LNCaP clone FGC (cell line): Measurements from ENCODE around the gene ALKBH4.
A peak's percentile ranks its signal among the peaks of the same experiment; 100 is the strongest.
"Not testable (repeated sequence)": the region's sequence is repeated elsewhere in the genome, so short reads cannot be mapped to it uniquely, and the experiment has no call there.

ENCODE experiments used
- DNase-seq: peaks from one replicate; pipeline ENCODE4 v3.0.0-alpha.2; 2011; ENCODE audit warnings: low read depth
- H3K4me3 ChIP-seq: 2 replicates; pipeline ENCODE4 v1.5.1; 2011; ENCODE audit warnings: mild to moderate bottlenecking, low read depth, low read length, control low read depth
- CTCF ChIP-seq: IDR thresholded peaks from 2 replicates; pipeline ENCODE4 v1.5.1; 2012; ENCODE audit warnings: mild to moderate bottlenecking; ENCODE audit not compliant: control insufficient read depth, insufficient read depth; ENCODE audit errors: extremely low read depth

The ALKBH4 gene

GRCh38 chr7:102481962-102482361 is 17.3 kb upstream of the ALKBH4 start:
- not testable (repeated sequence) for H3K4me3 ChIP-seq, DNase-seq

DNA sequence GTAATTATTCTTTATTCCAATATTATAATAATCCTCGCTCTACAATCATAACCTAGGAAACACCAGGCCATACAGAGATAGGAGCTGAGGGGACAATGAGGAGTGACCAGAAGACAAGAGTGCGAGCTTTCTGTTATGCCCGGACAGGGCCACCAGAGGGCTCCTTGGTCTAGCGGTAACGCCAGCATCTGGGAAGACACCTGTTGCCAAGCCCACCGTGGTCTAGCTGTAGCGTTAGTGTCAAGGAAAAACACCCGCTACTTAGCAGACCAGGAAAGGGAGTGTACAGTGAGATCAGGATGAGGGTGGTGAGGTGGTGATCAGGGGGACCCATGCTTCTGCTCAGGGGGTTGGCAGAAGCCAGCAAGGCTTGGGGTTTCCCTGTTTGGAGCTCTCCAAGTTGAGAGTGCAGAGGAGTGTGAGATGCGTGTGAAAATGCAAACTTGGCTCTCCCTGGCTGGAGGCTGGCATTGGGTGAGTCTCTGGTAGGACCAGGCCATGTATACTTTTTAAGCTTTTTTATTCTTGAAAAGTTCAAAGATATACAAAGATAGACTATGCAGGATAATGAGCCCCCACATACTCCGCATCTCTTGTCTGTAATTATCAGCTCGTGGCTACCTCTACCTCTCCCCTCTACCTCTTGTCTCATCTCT is 15.4 kb upstream of the ALKBH4 start:
- not testable (repeated sequence) for DNase-seq, H3K4me3 ChIP-seq

- DNase-seq: not testable (repeated sequence)
Measured at GRCh38 chr7:102479209-102479584, 14.5 kb upstream of the ALKBH4 start.

DNA sequence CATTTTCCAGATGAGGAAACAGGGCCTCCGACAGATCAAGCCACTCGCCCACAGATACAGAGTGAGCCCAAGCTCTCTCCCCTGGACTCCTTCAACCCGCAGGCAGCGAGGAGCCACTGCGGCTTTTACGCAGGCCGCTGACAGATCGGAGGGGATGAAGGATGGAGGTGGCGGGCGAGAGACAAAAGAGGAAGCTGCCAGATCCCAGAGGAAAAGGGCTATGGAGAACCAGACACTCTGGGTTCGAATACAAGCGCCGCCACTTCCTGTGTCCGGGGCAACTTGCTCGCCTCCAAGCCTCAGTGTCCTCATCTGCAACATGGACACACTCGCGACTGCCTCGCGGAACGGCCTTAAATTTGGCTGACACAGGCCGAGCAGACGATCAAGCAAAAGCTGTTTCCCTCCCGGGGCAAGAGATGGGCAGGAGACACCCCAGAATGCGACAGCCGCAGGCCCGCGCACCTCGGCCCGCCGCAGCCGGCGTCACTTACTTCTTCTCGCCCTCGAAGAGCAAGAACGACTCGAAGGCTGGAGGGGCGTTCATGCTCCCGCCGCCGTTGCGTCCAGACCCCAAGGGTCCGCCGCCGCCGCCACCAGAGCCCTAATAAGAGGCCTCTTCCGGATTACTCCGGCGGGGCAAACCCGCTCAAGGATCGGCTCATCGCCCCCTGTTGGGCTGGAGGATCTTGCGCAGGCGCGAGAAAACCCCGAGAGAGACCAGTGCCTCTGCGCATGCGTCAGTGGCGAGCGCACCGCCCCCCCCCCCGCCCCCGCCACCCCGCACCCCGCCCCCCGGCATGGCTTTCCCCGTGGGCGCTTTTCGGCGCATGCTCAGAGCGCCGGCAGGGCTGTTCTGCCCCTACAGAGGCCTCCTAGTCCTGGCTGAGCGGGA is 13.9 kb upstream of the ALKBH4 start, which contains the start of gene POLR2J:
Gene POLR2J (minus strand): TSS at position 609 of the 895 bp plus-strand sequence. CDS start 62 bp downstream, at position 547.
- peak; percentile 40 for TF ChIP-seq CTCF
- DNase-seq: not testable (repeated sequence)
- H3K4me3 ChIP-seq: peak within 1 kb of the TSS; percentile 45

More at GRCh38 chr7:102479209-102479584, 14.5 kb upstream of the ALKBH4 start:
- H3K4me3 ChIP-seq: not testable (repeated sequence)

- DNase-seq: not testable (repeated sequence)
Measured at GRCh38 chr7:102474736-102475435, 10.2 kb upstream of the ALKBH4 start.

DNA sequence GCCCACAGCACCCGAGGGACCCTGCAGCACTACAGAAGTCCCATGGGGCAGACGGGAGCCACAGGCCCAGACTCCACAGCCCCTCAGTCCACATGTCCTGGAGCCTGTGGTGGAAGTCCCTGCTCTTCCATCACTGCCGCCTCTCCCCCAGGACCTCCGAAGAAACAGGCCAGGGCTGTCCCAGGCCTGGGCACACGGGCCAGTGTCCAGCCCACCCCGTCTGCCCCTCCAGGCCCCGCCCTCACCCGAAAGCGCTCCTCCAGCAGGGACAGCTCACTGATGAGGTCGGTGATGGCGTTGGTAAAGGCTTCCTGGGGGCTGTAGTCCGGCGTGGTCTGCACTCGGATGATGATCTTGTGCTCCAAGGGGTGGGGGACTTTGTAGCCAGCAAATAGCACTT is 9.5 kb upstream of the ALKBH4 start:
- DNase-seq, H3K4me3 ChIP-seq: not testable (repeated sequence)

More at GRCh38 chr7:102474736-102475435, 10.2 kb upstream of the ALKBH4 start:
- not testable (repeated sequence) for H3K4me3 ChIP-seq

DNA sequence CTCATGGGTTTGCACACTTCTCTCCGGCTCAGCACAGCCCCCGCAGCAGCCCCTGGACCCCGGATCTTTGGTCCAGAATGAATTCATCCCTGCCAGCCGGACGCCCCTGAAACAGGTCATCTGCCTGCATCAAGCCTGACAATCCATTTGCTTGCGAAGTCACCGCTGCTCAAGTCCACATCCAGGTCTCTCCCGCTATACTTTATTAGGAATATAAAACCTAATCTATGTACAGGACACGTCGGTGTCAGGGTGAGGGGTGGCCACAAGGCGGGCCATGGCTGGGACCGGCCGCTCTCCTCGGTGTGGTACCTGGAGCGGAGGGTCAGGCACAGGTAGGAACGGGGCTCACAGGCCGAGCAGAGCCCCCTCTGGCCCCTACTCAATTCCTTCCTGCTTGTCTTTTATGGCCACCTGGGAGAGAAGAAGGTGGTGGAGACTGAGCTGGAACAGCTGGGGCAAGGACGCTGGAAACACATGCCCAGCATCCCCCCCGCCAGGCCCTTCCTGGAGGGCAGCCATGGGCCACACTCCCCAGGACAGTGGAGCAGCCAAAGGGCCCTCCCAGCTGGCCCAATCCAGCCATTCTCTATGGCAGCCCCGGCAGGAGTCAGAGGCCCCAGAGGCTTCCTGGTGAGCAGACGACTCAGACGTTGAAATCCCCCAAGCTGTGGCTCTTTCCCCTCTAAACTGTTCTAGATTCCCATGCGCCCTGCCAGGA is 8.8 kb upstream of the ALKBH4 start:
- no peak overlapping the region for H3K4me3 ChIP-seq
- no peak for DNase-seq
- TF ChIP-seq CTCF: no peak

DNA sequence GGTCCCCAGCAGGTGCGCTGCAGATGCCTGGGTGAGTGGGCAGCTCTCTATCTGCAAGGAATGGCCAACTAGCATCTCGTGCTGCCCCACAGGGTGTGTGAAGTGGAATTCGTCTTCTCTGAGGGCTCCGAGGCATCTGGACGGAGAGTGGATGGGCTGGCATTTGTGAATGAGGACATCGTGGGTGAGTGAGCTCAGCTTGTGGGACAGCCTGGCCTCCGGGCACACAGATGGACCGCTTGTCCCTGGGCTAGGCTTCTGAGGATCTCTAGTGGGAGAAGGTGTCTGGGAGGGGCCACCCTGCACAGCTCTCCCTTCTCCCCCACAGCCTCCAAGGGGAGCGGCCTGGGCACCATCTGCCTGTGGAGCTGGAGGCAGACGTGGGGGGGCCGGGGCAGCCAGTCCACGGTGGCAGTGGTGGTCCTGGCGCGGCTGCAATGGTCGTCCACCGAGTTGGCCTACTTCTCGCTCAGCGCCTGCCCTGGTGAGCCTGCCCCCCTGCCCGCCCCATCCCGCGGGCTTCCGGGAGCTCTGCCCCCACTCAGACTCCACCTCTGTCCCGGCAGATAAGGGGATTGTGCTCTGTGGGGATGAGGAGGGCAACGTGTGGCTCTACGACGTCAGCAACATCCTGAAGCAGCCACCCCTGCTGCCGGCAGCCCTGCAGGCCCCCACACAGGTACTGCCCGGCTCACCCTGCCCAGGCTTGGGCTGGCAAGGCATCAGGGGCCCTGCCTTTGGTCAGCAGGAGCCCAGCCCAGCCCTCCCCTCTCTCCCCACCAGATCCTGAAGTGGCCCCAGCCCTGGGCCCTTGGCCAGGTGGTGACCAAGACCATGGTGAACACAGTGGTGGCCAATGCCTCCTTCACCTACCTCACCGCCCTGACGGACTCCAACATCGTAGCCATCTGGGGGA is 7.7 kb upstream of the ALKBH4 start:
- TF ChIP-seq CTCF: no peak
- H3K4me3 ChIP-seq: no peak overlapping the region
- DNase-seq: no peak
